Activated CD8-positive, alpha-beta T cell treated with anti-CD3 and anti-CD28 coated beads for 36 hours (primary cell): ENCODE measurements around the gene LYZ. TPM values are rescaled to one million over a fixed set of nuclear protein-coding genes. Genes with fewer than 3 reads are reported as not detected.

Experiments
- ATAC-seq: fragments of 200-7000 bp; cut with Tn5 transposase; one replicate; pipeline ENCODE4 v1.10.0; 2021; ENCODE audit warnings: mild to moderate bottlenecking, moderate library complexity
- CTCF ChIA-PET: fragments of 350-600 bp; sonication (Branson Sonifier 250); formaldehyde crosslinking; loops from one replicate; lab custom pipeline; 2021; ENCODE audit warnings: antibody characterized with exemption; lab: Charles Lee
- POLR2A ChIA-PET: fragments of 350-600 bp; sonication (Branson Sonifier 250); formaldehyde crosslinking; loops from one replicate; lab custom pipeline; 2021; ENCODE audit warnings: antibody characterized with exemption; lab: Charles Lee
- DNase-seq: peaks from one replicate; pipeline ENCODE4 v3.0.0-alpha.2; 2020
- H3K27ac Mint-ChIP-seq: one replicate; pipeline ENCODE4 v1.8.0; 2021; ENCODE audit warnings: mild to moderate bottlenecking, mixed read lengths
- H3K27me3 Mint-ChIP-seq: one replicate; pipeline ENCODE4 v1.8.0; 2021; ENCODE audit warnings: mixed read lengths
- H3K36me3 Mint-ChIP-seq: one replicate; pipeline ENCODE4 v1.8.0; 2021; ENCODE audit warnings: low read depth, mixed read lengths
- H3K4me1 Mint-ChIP-seq: one replicate; pipeline ENCODE4 v1.8.0; 2021; ENCODE audit warnings: low read depth, mixed read lengths
- H3K4me3 Mint-ChIP-seq: one replicate; pipeline ENCODE4 v1.8.0; 2021; ENCODE audit warnings: mild to moderate bottlenecking, moderate library complexity, mixed read lengths
- H3K9me3 Mint-ChIP-seq: one replicate; pipeline ENCODE4 v1.8.0; 2021; ENCODE audit warnings: mixed read lengths
- intact Hi-C: fragments of 100-400 bp; cut with micrococcal nuclease; formaldehyde crosslinking; loops from one replicate; pipeline ENCODE4 v1.10.0; 2022
- total RNA-seq, 2 experiments: library from RNA; stranded (reverse); gene quantifications; one replicate each; pipeline ENCODE4 v1.2.3, GENCODE V29; 2021
- TF ChIP-seq, protein P1 (sequence below): fragments of 200-600 bp; IDR thresholded peaks from one replicate; pipeline ENCODE4 v1.8.0; 2022; ENCODE audit warnings: antibody characterized with exemption, mild to moderate bottlenecking

The LYZ gene
- total RNA-seq, 2 experiments from 2014 or later, result not detected

DNA sequence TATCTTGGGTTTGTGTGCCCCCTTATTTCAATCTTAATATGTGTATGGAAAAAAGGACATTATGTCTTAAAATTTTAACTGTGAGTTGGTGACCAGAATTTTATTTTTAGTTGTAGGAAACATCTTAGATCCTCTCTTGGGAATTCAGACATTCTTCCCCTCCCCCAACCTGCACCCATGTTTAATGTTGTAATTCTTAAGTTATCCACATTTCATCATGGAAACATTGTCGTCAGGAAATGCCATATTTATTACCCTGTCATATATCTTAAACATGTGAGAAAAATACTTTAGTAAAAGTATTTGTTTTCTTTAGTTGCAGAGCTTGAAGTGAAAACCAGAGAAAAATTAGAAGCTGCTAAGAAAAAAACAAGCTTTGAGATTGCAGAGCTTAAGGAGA, 41.6 kb downstream of the LYZ start:
- H3K27ac Mint-ChIP-seq, result no peak overlapping the region
- POLR2A ChIA-PET, result interaction anchor here (1.0 to 1.4 kb wide), 2 partner anchors 29 to 31 kb away, joined by 3 to 4 read pairs; no protein-coding TSS in a partner anchor
- H3K36me3 Mint-ChIP-seq, result peaks cover 34% of the 10 kb centered on the region
- peaks cover 8% of the 10 kb centered on the region for H3K4me1 Mint-ChIP-seq
- TF ChIP-seq, protein P1, sequence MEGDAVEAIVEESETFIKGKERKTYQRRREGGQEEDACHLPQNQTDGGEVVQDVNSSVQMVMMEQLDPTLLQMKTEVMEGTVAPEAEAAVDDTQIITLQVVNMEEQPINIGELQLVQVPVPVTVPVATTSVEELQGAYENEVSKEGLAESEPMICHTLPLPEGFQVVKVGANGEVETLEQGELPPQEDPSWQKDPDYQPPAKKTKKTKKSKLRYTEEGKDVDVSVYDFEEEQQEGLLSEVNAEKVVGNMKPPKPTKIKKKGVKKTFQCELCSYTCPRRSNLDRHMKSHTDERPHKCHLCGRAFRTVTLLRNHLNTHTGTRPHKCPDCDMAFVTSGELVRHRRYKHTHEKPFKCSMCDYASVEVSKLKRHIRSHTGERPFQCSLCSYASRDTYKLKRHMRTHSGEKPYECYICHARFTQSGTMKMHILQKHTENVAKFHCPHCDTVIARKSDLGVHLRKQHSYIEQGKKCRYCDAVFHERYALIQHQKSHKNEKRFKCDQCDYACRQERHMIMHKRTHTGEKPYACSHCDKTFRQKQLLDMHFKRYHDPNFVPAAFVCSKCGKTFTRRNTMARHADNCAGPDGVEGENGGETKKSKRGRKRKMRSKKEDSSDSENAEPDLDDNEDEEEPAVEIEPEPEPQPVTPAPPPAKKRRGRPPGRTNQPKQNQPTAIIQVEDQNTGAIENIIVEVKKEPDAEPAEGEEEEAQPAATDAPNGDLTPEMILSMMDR, result no peak
- DNase-seq (no peak), ATAC-seq (no peak)
- intact Hi-C loops, result no loop called here
- no peaks in the 10 kb centered on the region for H3K9me3 Mint-ChIP-seq
- no peak overlapping the region for H3K4me3 Mint-ChIP-seq
- CTCF ChIA-PET, result interaction anchor here (1.2 to 7.5 kb wide), 6 partner anchors 32 to 208 kb away, joined by 3 to 40 read pairs (median 4); no protein-coding TSS in a partner anchor
- H3K27me3 Mint-ChIP-seq, result no peaks in the 10 kb centered on the region

DNA sequence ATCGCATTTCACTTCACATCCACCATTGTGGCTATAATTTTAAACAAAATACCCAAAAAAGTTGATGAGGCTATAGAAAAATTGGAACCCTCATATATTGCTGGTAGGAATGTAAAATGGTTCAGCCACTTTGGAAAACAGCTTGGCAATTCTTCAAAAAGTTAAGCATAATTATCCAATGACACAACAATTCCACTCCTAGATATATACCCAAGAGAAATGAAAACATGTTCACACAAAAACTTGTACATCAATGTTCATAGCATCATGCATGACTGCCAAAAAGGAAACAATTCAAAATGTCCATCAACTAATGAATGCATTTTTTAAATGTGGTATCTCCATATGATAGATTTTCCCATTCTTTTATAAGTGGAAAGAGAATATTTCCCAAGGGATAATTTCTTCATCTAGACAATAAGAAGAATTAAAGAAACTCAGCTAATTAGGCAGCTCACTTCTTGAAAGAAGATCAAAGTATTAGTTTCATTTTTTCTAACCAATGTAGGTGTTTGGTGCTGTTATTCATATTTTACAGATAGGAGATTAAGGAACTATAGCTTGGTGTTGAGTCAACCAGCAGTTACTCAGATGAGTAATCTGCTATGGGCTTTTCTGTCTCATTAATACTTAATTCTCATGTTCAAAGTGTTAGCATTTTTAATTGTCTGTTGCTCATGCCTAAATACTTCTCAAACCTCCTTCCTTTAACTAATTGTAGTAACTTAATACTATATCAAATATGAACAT, 44.2 kb downstream of the LYZ start:
- Mint-ChIP-seq H3K27ac (no peak overlapping the region), H3K27me3 (no peaks in the 10 kb centered on the region), H3K36me3 (peaks cover 46% of the 10 kb centered on the region), H3K9me3 (peaks cover 8% of the 10 kb centered on the region), H3K4me3 (no peak overlapping the region), H3K4me1 (peaks cover 8% of the 10 kb centered on the region)
- ChIA-PET POLR2A (interaction anchor here (0.6 to 1.3 kb wide), 2 partner anchors 10 to 1118 kb away, joined by 3 read pairs; no protein-coding TSS in a partner anchor), CTCF (interaction anchor here (0.8 to 1.4 kb wide), 2 partner anchors 34 to 248 kb away, joined by 3 to 4 read pairs; no protein-coding TSS in a partner anchor)
- ATAC-seq, result no peak
- intact Hi-C loops, result no loop called here
- TF ChIP-seq, protein P1, result no peak
- DNase-seq, result no peak

DNA sequence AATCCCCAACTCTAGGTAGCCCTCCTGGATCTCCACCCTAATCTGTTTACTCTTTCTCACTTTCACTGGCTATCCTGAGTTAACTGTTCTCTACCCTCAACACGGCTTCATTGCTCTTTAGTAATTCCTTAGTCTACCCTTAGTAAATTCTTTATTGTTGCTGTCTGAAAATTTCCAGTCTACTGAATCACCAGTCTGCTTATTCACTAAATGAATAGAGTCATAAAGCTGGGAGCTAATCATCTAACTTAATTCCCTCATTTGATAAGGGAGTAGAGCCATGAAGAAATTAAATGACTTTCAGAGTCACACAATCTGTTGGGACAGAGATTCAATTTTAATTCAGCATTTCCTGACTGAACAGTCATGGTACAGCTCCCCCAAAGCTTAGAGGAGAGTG, 47.9 kb downstream of the LYZ start:
- H3K4me1 Mint-ChIP-seq, result peaks cover 8% of the 10 kb centered on the region
- ATAC-seq (no peak), DNase-seq (no peak)
- H3K27ac Mint-ChIP-seq, result no peak overlapping the region
- TF ChIP-seq, protein P1, result no peak
- H3K27me3 Mint-ChIP-seq, result no peaks in the 10 kb centered on the region
- POLR2A ChIA-PET, result no interaction called here
- no peak overlapping the region for H3K4me3 Mint-ChIP-seq
- CTCF ChIA-PET, result no interaction called here
- peaks cover 10% of the 10 kb centered on the region for H3K9me3 Mint-ChIP-seq
- peaks cover 39% of the 10 kb centered on the region for H3K36me3 Mint-ChIP-seq
- intact Hi-C loops, result no loop called here

DNA sequence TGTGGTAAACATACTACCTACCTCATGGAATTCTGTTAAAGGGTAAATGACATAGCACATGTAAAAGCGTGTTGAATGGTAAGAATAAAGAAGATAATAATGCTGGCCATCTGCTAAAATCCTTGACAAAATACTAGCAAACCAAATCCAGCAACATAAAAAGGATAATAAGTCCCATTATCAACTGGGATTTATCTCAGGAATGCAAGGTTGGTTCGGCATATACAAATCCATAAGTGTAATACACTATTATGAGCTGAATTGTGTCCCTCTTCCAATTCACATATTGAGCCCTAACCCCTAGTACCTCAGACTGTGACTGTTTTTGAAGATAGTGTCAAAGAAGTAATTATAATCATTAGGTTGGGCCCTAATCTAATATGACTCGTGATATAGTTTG, 48.8 kb downstream of the LYZ start:
- peaks cover 5% of the 10 kb centered on the region for H3K4me1 Mint-ChIP-seq
- no peaks in the 10 kb centered on the region for H3K27me3 Mint-ChIP-seq
- H3K27ac Mint-ChIP-seq, result no peak overlapping the region
- no peak overlapping the region for H3K4me3 Mint-ChIP-seq
- peaks cover 32% of the 10 kb centered on the region for H3K36me3 Mint-ChIP-seq
- TF ChIP-seq, protein P1, result no peak
- intact Hi-C loops, result no loop called here
- ATAC-seq (no peak), DNase-seq (no peak)
- peaks cover 10% of the 10 kb centered on the region for H3K9me3 Mint-ChIP-seq
- ChIA-PET CTCF (no interaction called here), POLR2A (interaction anchor here (0.5 kb wide), 1 partner anchor 22 kb away, joined by 3 read pairs; no protein-coding TSS in a partner anchor)

DNA sequence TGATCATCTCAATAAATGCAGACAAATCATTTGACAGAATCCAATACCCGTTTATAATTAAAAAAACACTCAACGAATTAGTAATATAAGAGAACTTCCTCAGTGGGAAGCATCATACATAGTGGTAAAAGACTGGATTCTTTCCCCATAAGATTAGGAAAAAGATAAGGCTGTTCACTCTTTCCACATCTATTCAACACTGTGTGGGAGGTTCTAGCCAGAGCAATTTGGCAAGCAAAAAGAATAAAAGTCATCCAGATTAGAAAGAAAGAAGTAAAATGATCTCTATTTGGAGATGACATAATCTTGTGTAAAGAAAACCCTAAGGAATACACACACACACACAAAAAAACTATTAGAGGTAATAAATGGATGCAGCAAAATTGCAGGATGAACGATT, 49.8 kb downstream of the LYZ start:
- no peaks in the 10 kb centered on the region for H3K4me1 Mint-ChIP-seq
- DNase-seq, result no peak
- CTCF ChIA-PET, result no interaction called here
- H3K4me3 Mint-ChIP-seq, result no peak overlapping the region
- no peaks in the 10 kb centered on the region for H3K27me3 Mint-ChIP-seq
- TF ChIP-seq, protein P1, result no peak
- POLR2A ChIA-PET, result no interaction called here
- ATAC-seq, result no peak
- peaks cover 10% of the 10 kb centered on the region for H3K9me3 Mint-ChIP-seq
- intact Hi-C loops, result no loop called here
- H3K27ac Mint-ChIP-seq, result no peak overlapping the region
- peaks cover 27% of the 10 kb centered on the region for H3K36me3 Mint-ChIP-seq
